Measurements from ENCODE around the gene UST. TPM values are rescaled to one million over a fixed set of nuclear protein-coding genes. Genes with fewer than 3 reads are reported as not detected.

UST gene
- total RNA-seq, 1 donor from 2014 or later, result 5.2 TPM

GRCh38 chr6:149055195-149055899 is 308.5 kb downstream of the UST start:
- no peak for TF ChIP-seq CTCF (IDR thresholded peaks at IDR 0.05; ENCODE audit: insufficient read depth, low read length, poor library complexity, severe bottlenecking)
- no peak for DNase-seq (ENCODE audit: low read depth)
- no peak overlapping the region for H3K4me3 ChIP-seq (ENCODE audit: low read depth, low read length)
- no peaks in the 10 kb centered on the region for H3K36me3 ChIP-seq (ENCODE audit: control insufficient read depth, insufficient read depth, low read length)
- H3K27me3 ChIP-seq (ENCODE audit: control insufficient read depth, insufficient read depth, low read length), result no peaks in the 10 kb centered on the region

GRCh38 chr6:149056777-149057463 is 310.1 kb downstream of the UST start:
- TF ChIP-seq CTCF (IDR thresholded peaks at IDR 0.05; ENCODE audit: insufficient read depth, low read length, poor library complexity, severe bottlenecking), result no peak
- Histone ChIP-seq H3K27me3 (ENCODE audit: control insufficient read depth, insufficient read depth, low read length) (no peaks in the 10 kb centered on the region), H3K36me3 (ENCODE audit: control insufficient read depth, insufficient read depth, low read length) (no peaks in the 10 kb centered on the region), H3K4me3 (ENCODE audit: low read depth, low read length) (no peak overlapping the region)
- no peak for DNase-seq (ENCODE audit: low read depth)

- Histone ChIP-seq H3K27me3 (ENCODE audit: control insufficient read depth, insufficient read depth, low read length) (no peaks in the 10 kb centered on the region), H3K4me3 (ENCODE audit: low read depth, low read length) (no peak overlapping the region), H3K36me3 (ENCODE audit: control insufficient read depth, insufficient read depth, low read length) (no peaks in the 10 kb centered on the region)
- DNase-seq (ENCODE audit: low read depth), result no peak
- TF ChIP-seq CTCF (IDR thresholded peaks at IDR 0.05; ENCODE audit: insufficient read depth, low read length, poor library complexity, severe bottlenecking), result no peak
These were observed 310.6 kb downstream of the UST start for GRCh38 chr6:149057464-149057840.

- DNase-seq (ENCODE audit: low read depth), result no peak
- no peaks in the 10 kb centered on the region for H3K36me3 ChIP-seq (ENCODE audit: control insufficient read depth, insufficient read depth, low read length)
- no peak for TF ChIP-seq CTCF (IDR thresholded peaks at IDR 0.05; ENCODE audit: insufficient read depth, low read length, poor library complexity, severe bottlenecking)
- H3K27me3 ChIP-seq (ENCODE audit: control insufficient read depth, insufficient read depth, low read length), result no peaks in the 10 kb centered on the region
- H3K4me3 ChIP-seq (ENCODE audit: low read depth, low read length), result no peak overlapping the region
These were observed 312.7 kb downstream of the UST start for GRCh38 chr6:149059557-149059956.

GRCh38 chr6:149060300-149060984 is 313.6 kb downstream of the UST start:
- H3K4me3 ChIP-seq (ENCODE audit: low read depth, low read length), result no peak overlapping the region
- no peaks in the 10 kb centered on the region for H3K36me3 ChIP-seq (ENCODE audit: control insufficient read depth, insufficient read depth, low read length)
- TF ChIP-seq CTCF (IDR thresholded peaks at IDR 0.05; ENCODE audit: insufficient read depth, low read length, poor library complexity, severe bottlenecking), result no peak
- DNase-seq (ENCODE audit: low read depth), result peak; percentile 21
- no peaks in the 10 kb centered on the region for H3K27me3 ChIP-seq (ENCODE audit: control insufficient read depth, insufficient read depth, low read length)
